Common myeloid progenitor, CD34-positive (primary cell): ENCODE data around the gene PHLPP2.

Experiments
- CTCF ChIA-PET: fragments of 350-600 bp; sonication (Branson Sonifier 250); formaldehyde crosslinking; loops from one replicate; lab custom pipeline; 2021; ENCODE audit warnings: antibody characterized with exemption; lab: Charles Lee
- POLR2A ChIA-PET: fragments of 350-600 bp; sonication (Branson Sonifier 250); formaldehyde crosslinking; loops from one replicate; lab custom pipeline; 2021; ENCODE audit warnings: antibody characterized with exemption; lab: Charles Lee
- DNase-seq, 3 donors: peaks; one replicate each; pipeline versions ENCODE4 v3.0.0 to v3.0.0-alpha.2; 2013
- H3K27ac ChIP-seq, 2 experiments: 1 replicate in 1 of 2; 2 replicates in 1 of 2; pipeline ENCODE4 v1.7.0; 2013; ENCODE audit warnings: inconsistent platforms in 2 of 2, low read length in 2 of 2, mild to moderate bottlenecking in 2 of 2, low read depth in 1 of 2, moderate library complexity in 1 of 2; ENCODE audit not compliant: severe bottlenecking in 2 of 2, insufficient read depth in 1 of 2, poor library complexity in 1 of 2
- H3K27me3 ChIP-seq, 5 experiments: replicated peaks in 2 of 5; 1 replicate in 3 of 5; 2 replicates in 2 of 5; pipeline versions ENCODE4 v1.6.1 to v1.7.0; 2013; ENCODE audit warnings: low read length in 4 of 5, mild to moderate bottlenecking in 2 of 5, moderate library complexity in 2 of 5, inconsistent platforms in 1 of 5; ENCODE audit not compliant: insufficient read depth in 5 of 5, control insufficient read depth in 4 of 5
- H3K36me3 ChIP-seq, 4 experiments: 1 replicate in 2 of 4; 2 replicates in 2 of 4; pipeline versions ENCODE4 v1.6.1 to v1.7.0; 2013; ENCODE audit warnings: low read length in 3 of 4, control low read depth in 1 of 4, mild to moderate bottlenecking in 1 of 4; ENCODE audit not compliant: control insufficient read depth in 4 of 4, insufficient read depth in 4 of 4
- H3K4me1 ChIP-seq, 4 experiments: 1 replicate in 3 of 4; 2 replicates in 1 of 4; pipeline versions ENCODE4 v1.6.1 to v1.7.1; 2013; ENCODE audit warnings: low read length in 3 of 4, mild to moderate bottlenecking in 3 of 4, control low read depth in 1 of 4, inconsistent platforms in 1 of 4, moderate library complexity in 1 of 4; ENCODE audit not compliant: control insufficient read depth in 4 of 4, insufficient read depth in 4 of 4; ENCODE audit errors: control extremely low read depth in 1 of 4
- H3K4me3 ChIP-seq, 7 experiments: 1 replicate in 4 of 7; 2 replicates in 3 of 7; pipeline versions ENCODE4 v1.5.1 to v1.7.0; 2013; ENCODE audit warnings: mild to moderate bottlenecking in 7 of 7, low read length in 6 of 7, moderate library complexity in 6 of 7, inconsistent platforms in 2 of 7, low read depth in 2 of 7, control low read depth in 1 of 7; ENCODE audit not compliant: insufficient read depth in 4 of 7, control insufficient read depth in 1 of 7; ENCODE audit errors: extremely low read depth in 1 of 7
- H3K9me3 ChIP-seq, 5 experiments: 1 replicate in 4 of 5; 2 replicates in 1 of 5; pipeline versions ENCODE4 v1.6.1 to v1.7.1; 2013; ENCODE audit warnings: low read length in 4 of 5, mild to moderate bottlenecking in 2 of 5, inconsistent platforms in 1 of 5, low read depth in 1 of 5, moderate library complexity in 1 of 5; ENCODE audit not compliant: control insufficient read depth in 4 of 5, insufficient read depth in 2 of 5; ENCODE audit errors: control extremely low read depth in 1 of 5
- WGBS: methylation state at CpG from one replicate; pipeline ENCODE4 v1.1.5; 2013; ENCODE audit not compliant: insufficient coverage; 5-methylcytosine and 5-hydroxymethylcytosine counted together

Gene PHLPP2

GRCh38 chr16:71754652-71755051, 30.2 kb upstream of the PHLPP2 start:
- 100% methylated on average over 1 of the region's 2 CpGs for WGBS
- POLR2A ChIA-PET = no interaction called here
- Histone ChIP-seq H3K4me3 (no peak overlapping the region), H3K36me3 (peaks cover 24 to 67% (median 39%) of the 10 kb centered on the region in 4 experiments), H3K4me1 (no peaks in the 10 kb centered on the region), H3K9me3 (no peaks in the 10 kb centered on the region), H3K27ac (peak overlapping the region in 1 of 2 experiments; percentile 43), H3K27me3 (no peaks in the 10 kb centered on the region)
- DNase-seq = no peak
- CTCF ChIA-PET = interaction anchor here (0.9 to 1.5 kb wide), 2 partner anchors 9 to 21 kb away, joined by 3 read pairs; no protein-coding TSS in a partner anchor

- H3K36me3 ChIP-seq = peaks cover 26 to 70% (median 42%) of the 10 kb centered on the region in 4 experiments
Measured at GRCh38 chr16:71754108-71754507, 29.6 kb upstream of the PHLPP2 start.

GRCh38 chr16:71748226-71748625, 23.7 kb upstream of the PHLPP2 start:
- no peaks in the 10 kb centered on the region for H3K9me3 ChIP-seq
- no peak overlapping the region for H3K4me3 ChIP-seq
- POLR2A ChIA-PET = no interaction called here
- H3K4me1 ChIP-seq = no peaks in the 10 kb centered on the region
- CTCF ChIA-PET = interaction anchor here (0.7 to 1.4 kb wide), 2 partner anchors 20 to 73 kb away, joined by 4 to 6 read pairs; no protein-coding TSS in a partner anchor
- H3K36me3 ChIP-seq = peaks cover 14 to 65% (median 37%) of the 10 kb centered on the region in 4 experiments
- H3K27me3 ChIP-seq = no peaks in the 10 kb centered on the region
- no peak for DNase-seq
- no CpG with 5 or more reads among the region's 4 CpGs for WGBS
- H3K27ac ChIP-seq = no peak overlapping the region

More at GRCh38 chr16:71754108-71754507, 29.6 kb upstream of the PHLPP2 start:
- no peaks in the 10 kb centered on the region for H3K4me1 ChIP-seq
- no peaks in the 10 kb centered on the region for H3K27me3 ChIP-seq
- no peaks in the 10 kb centered on the region for H3K9me3 ChIP-seq
- no peak overlapping the region for H3K27ac ChIP-seq
- no peak for DNase-seq
- ChIA-PET POLR2A (no interaction called here), CTCF (interaction anchor here (0.9 to 1.5 kb wide), 2 partner anchors 9 to 20 kb away, joined by 3 read pairs; no protein-coding TSS in a partner anchor)
- no peak overlapping the region for H3K4me3 ChIP-seq

GRCh38 chr16:71746442-71747046, 22.0 kb upstream of the PHLPP2 start:
- CTCF ChIA-PET = interaction anchor here (1.5 to 1.7 kb wide), 2 partner anchors 9 to 102 kb away, joined by 3 to 4 read pairs; no protein-coding TSS in a partner anchor
- POLR2A ChIA-PET = interaction anchor here (0.7 kb wide), 1 partner anchor 78 kb away, joined by 3 read pairs; no protein-coding TSS in a partner anchor
- DNase-seq = peak; percentile 60 to 79 (median 75)
- 48% methylated on average over 3 of the region's 7 CpGs for WGBS
- Histone ChIP-seq H3K27ac (no peak overlapping the region), H3K9me3 (no peaks in the 10 kb centered on the region), H3K4me1 (no peaks in the 10 kb centered on the region), H3K36me3 (peaks cover 16 to 69% (median 40%) of the 10 kb centered on the region in 4 experiments), H3K27me3 (no peaks in the 10 kb centered on the region), H3K4me3 (no peak overlapping the region)

- CTCF ChIA-PET = interaction anchor here (1.4 to 2.2 kb wide), 2 partner anchors 9 to 143 kb away, joined by 3 to 8 read pairs; no protein-coding TSS in a partner anchor
- no peak overlapping the region for H3K27ac ChIP-seq
- H3K36me3 ChIP-seq = peaks cover 17 to 71% (median 40%) of the 10 kb centered on the region in 4 experiments
- no peaks in the 10 kb centered on the region for H3K9me3 ChIP-seq
- H3K4me3 ChIP-seq = no peak overlapping the region
- POLR2A ChIA-PET = interaction anchor here (0.6 kb wide), 1 partner anchor 1316 kb away, joined by 4 read pairs; no protein-coding TSS in a partner anchor
- WGBS = 100% methylated on average over 2 of the region's 4 CpGs
- DNase-seq = no peak
- no peaks in the 10 kb centered on the region for H3K4me1 ChIP-seq
- H3K27me3 ChIP-seq = no peaks in the 10 kb centered on the region
Measured at GRCh38 chr16:71738855-71739254, 14.4 kb upstream of the PHLPP2 start.

GRCh38 chr16:71737501-71737900, 13.0 kb upstream of the PHLPP2 start:
- H3K27me3 ChIP-seq = no peaks in the 10 kb centered on the region
- H3K36me3 ChIP-seq = peaks cover 16 to 74% (median 47%) of the 10 kb centered on the region in 4 experiments
- WGBS = 100% methylated on average over 2 of the region's 6 CpGs
- H3K27ac ChIP-seq = no peak overlapping the region
- POLR2A ChIA-PET = no interaction called here
- no peak overlapping the region for H3K4me3 ChIP-seq
- CTCF ChIA-PET = interaction anchor here (0.9 kb wide), 1 partner anchor 10 kb away, joined by 3 read pairs; no protein-coding TSS in a partner anchor
- no peaks in the 10 kb centered on the region for H3K9me3 ChIP-seq
- DNase-seq = no peak
- H3K4me1 ChIP-seq = no peaks in the 10 kb centered on the region

GRCh38 chr16:71734511-71734910, 10.0 kb upstream of the PHLPP2 start:
- H3K4me3 ChIP-seq = no peak overlapping the region
- CTCF ChIA-PET = interaction anchor here (0.9 kb wide), 1 partner anchor 20 kb away, joined by 3 read pairs; no protein-coding TSS in a partner anchor
- H3K27ac ChIP-seq = no peak overlapping the region
- no peak for DNase-seq
- no peaks in the 10 kb centered on the region for H3K9me3 ChIP-seq
- no peaks in the 10 kb centered on the region for H3K4me1 ChIP-seq
- no peaks in the 10 kb centered on the region for H3K27me3 ChIP-seq
- peaks cover 20 to 76% (median 45%) of the 10 kb centered on the region in 4 experiments for H3K36me3 ChIP-seq
- 96% methylated on average over 5 of the region's 5 CpGs for WGBS
- POLR2A ChIA-PET = no interaction called here
